GM12878 (cell line): Measurements from ENCODE around the gene RAB3C. TPM values are rescaled to one million over a fixed set of nuclear protein-coding genes. Genes with fewer than 3 reads are reported as not detected.

Source experiments
- ATAC-seq: fragments of 200-7000 bp; cut with Tn5 transposase; 3 replicates; pipeline ENCODE4 v1.9.1; 2020; ENCODE audit warnings: mild to moderate bottlenecking, moderate library complexity
- BruUV-seq: library from RNA; stranded (reverse); fragments of 400-500 nt; replicated peaks from 2 replicates; lab custom pipeline; 2021; lab: Mats Ljungman, UMichigan
- CTCF ChIA-PET: fragments of 300-600 bp; sonication (Branson Sonifier 250); formaldehyde crosslinking; extraction: SDS; loops from one replicate; lab custom pipeline; 2021; ENCODE audit warnings: inconsistent platforms; lab: Yijun Ruan, JAX
- POLR2A ChIA-PET: fragments of 350-600 bp; formaldehyde crosslinking; extraction: SDS; loops from one replicate; lab custom pipeline; 2021; ENCODE audit warnings: inconsistent platforms; lab: Charles Lee
- RAD21 ChIA-PET: fragments of 300-600 bp; sonication (Branson Sonifier 250); formaldehyde crosslinking; loops from one replicate; lab custom pipeline; 2023; ENCODE audit warnings: antibody characterized with exemption; ENCODE audit not compliant: unreplicated experiment; lab: Charles Lee
- SMC1A ChIA-PET: fragments of 300-600 bp; sonication (Branson Sonifier 250); formaldehyde crosslinking; loops from one replicate; lab custom pipeline; 2023; ENCODE audit not compliant: unreplicated experiment, uncharacterized antibody; lab: Charles Lee
- DNase-seq: peaks from one replicate; pipeline ENCODE4 v3.0.0-alpha.2; 2011; ENCODE audit warnings: low read depth, low spot score
- FAIRE-seq: peaks from 3 replicates; lab custom pipeline; 2011; peaks lifted over from hg19 to GRCh38; lab: Jason Lieb, UNC
- H2AFZ ChIP-seq: 2 replicates; pipeline ENCODE4 v1.6.0; 2011; ENCODE audit warnings: low read depth, low read length, control low read depth; ENCODE audit not compliant: control insufficient read depth
- H3K27ac ChIP-seq: 2 replicates; pipeline ENCODE4 v1.5.1; 2011; ENCODE audit warnings: control low read depth; ENCODE audit not compliant: control insufficient read depth, insufficient read depth
- H3K27me3 ChIP-seq, 2 experiments: replicated peaks in 1 of 2; 2 replicates each; pipeline versions ENCODE4 v1.6.0 to v1.6.1; 2011; ENCODE audit warnings: low read length in 1 of 2; ENCODE audit not compliant: control insufficient read depth in 2 of 2, insufficient read depth in 2 of 2
- H3K36me3 ChIP-seq, 2 experiments: 2 replicates each; pipeline ENCODE4 v1.5.1; 2011; ENCODE audit warnings: low read length in 1 of 2; ENCODE audit not compliant: control insufficient read depth in 2 of 2, insufficient read depth in 2 of 2
- H3K4me1 ChIP-seq: 2 replicates; pipeline ENCODE4 v1.6.1; 2011; ENCODE audit warnings: mild to moderate bottlenecking, low read length, moderate library complexity, mixed read lengths; ENCODE audit not compliant: control insufficient read depth, insufficient read depth
- H3K4me2 ChIP-seq: 2 replicates; pipeline ENCODE4 v1.6.0; 2011; ENCODE audit warnings: control low read depth; ENCODE audit not compliant: control insufficient read depth, insufficient read depth
- H3K4me3 ChIP-seq: fragments of 200-600 bp; sonication (generic); 2 replicates; pipeline ENCODE4 v1.5.1; 2016
- H3K79me2 ChIP-seq: 2 replicates; pipeline ENCODE4 v1.6.0; 2011; ENCODE audit warnings: low read length; ENCODE audit not compliant: control insufficient read depth, insufficient read depth
- H3K9ac ChIP-seq: 2 replicates; pipeline ENCODE4 v1.8.0; 2011; ENCODE audit warnings: low read length, control low read depth, mixed read lengths; ENCODE audit not compliant: control insufficient read depth, insufficient read depth
- H3K9me3 ChIP-seq: replicated peaks from 3 replicates; pipeline ENCODE4 v1.5.1; 2011; ENCODE audit warnings: mild to moderate bottlenecking, low read length; ENCODE audit not compliant: control insufficient read depth, insufficient read depth
- H4K20me1 ChIP-seq: 2 replicates; pipeline ENCODE4 v1.6.0; 2011; ENCODE audit not compliant: control insufficient read depth, insufficient read depth
- ATF3 ChIP-seq: IDR thresholded peaks from 2 replicates; pipeline ENCODE4 v1.6.1; 2011; ENCODE audit warnings: low read depth, mild to moderate bottlenecking, low read length, moderate library complexity, borderline replicate concordance; ENCODE audit errors: extremely low read depth
- BCL3 ChIP-seq: IDR thresholded peaks from 2 replicates; pipeline ENCODE4 v1.6.1; 2011; ENCODE audit warnings: borderline replicate concordance, low read depth, mild to moderate bottlenecking, moderate library complexity, low read length; ENCODE audit not compliant: insufficient read depth, poor library complexity, severe bottlenecking
- IKZF1 ChIP-seq: fragments of 450-650 bp; conservative IDR thresholded peaks from 2 replicates; pipeline ENCODE4 v1.6.1; 2017; ENCODE audit warnings: antibody characterized with exemption, mild to moderate bottlenecking
- MEF2B ChIP-seq: fragments of 450-650 bp; IDR thresholded peaks from 2 replicates; pipeline ENCODE4 v1.6.1; 2018; ENCODE audit warnings: mild to moderate bottlenecking, moderate library complexity; ENCODE audit not compliant: partially characterized antibody, poor library complexity, severe bottlenecking
- MTA3 ChIP-seq: IDR thresholded peaks from 2 replicates; pipeline ENCODE4 v1.6.1; 2012; ENCODE audit warnings: low read length, inconsistent platforms, borderline replicate concordance
- NFIC ChIP-seq: IDR thresholded peaks from 2 replicates; pipeline ENCODE4 v1.6.1; 2012; ENCODE audit warnings: low read depth, mild to moderate bottlenecking, inconsistent platforms, low read length, moderate library complexity
- NR2F1 ChIP-seq: fragments of 450-650 bp; conservative IDR thresholded peaks from 2 replicates; pipeline ENCODE4 v1.6.1; 2017; ENCODE audit warnings: mild to moderate bottlenecking
- PAX8 ChIP-seq: fragments of 450-650 bp; IDR thresholded peaks from 2 replicates; pipeline ENCODE4 v1.6.1; 2017; ENCODE audit warnings: mild to moderate bottlenecking, moderate library complexity
- TARDBP ChIP-seq: IDR thresholded peaks from 2 replicates; pipeline ENCODE4 v1.6.1; 2016; ENCODE audit warnings: borderline replicate concordance
- TBL1XR1 ChIP-seq: IDR thresholded peaks from 2 replicates; pipeline ENCODE4 v1.6.1; 2012; ENCODE audit warnings: low read depth, low read length, improper control_type of control experiment
- YBX1 ChIP-seq: fragments of 450-650 bp; IDR thresholded peaks from 2 replicates; pipeline ENCODE4 v1.6.1; 2016; ENCODE audit warnings: antibody characterized with exemption
- WGBS: methylation state at CpG from one replicate; pipeline ENCODE4 v1.1.6; 2016; ENCODE audit warnings: low lambda C conversion rate; ENCODE audit not compliant: insufficient replicate concordance, insufficient coverage; ENCODE audit errors: missing lambda C conversion rate; 5-methylcytosine and 5-hydroxymethylcytosine counted together
- in situ Hi-C: fragments of 300-500 bp; cut with MboI; formaldehyde crosslinking; loops from 9 replicates; pipeline ENCODE4 v1.14.3; 2018; ENCODE audit warnings: mixed read lengths
- intact Hi-C: fragments of 100-400 bp; cut with micrococcal nuclease; formaldehyde crosslinking; loops from one replicate; pipeline ENCODE4 v1.14.2; 2022; ENCODE audit not compliant: unreplicated experiment
- polyA plus RNA-seq, 11 experiments: library from polyadenylated mRNA; depleted of rRNA in 4 of 11; unstranded in 6 of 11; stranded (reverse) in 5 of 11; fragments of >200 nt; fragmentation: Nextera tagmentation in 4 of 11; fragmentation: Illumina TruSeq in 1 of 11; extraction: Ambion mirVana in 4 of 11; extraction: Trizol in 1 of 11; gene quantifications; 1 replicate in 1 of 11; 2 replicates in 10 of 11; pipeline versions ENCODE4 v1.2.1 to v1.2.3, GENCODE V29; 2011 to 2016; ENCODE audit warnings: inconsistent platforms in 2 of 11, missing spikeins in 2 of 11, low read depth in 1 of 11
- total RNA-seq, 4 experiments: library from RNA; depleted of rRNA in 3 of 4; stranded (reverse); fragments of >200 nt in 3 of 4; fragmentation: Illumina TruSeq in 1 of 4; extraction: Trizol in 1 of 4; gene quantifications; 2 replicates each; pipeline versions ENCODE4 v1.2.1 to v1.2.3, GENCODE V29; 2013 to 2021

RAB3C gene
- total and polyA plus RNA-seq, 10 of the 15 experiments (the other 5 are each of a cell fraction or from before 2014, with no cell fraction given), result not detected

GRCh38 chr5:58813855-58814254, 231.0 kb downstream of the RAB3C start:
- no TSS peak for BruUV-seq
- Histone ChIP-seq H3K4me1 (no peaks in the 10 kb centered on the region), H2AFZ (no peak overlapping the region), H3K27ac (no peak overlapping the region), H4K20me1 (no peaks in the 10 kb centered on the region), H3K4me3 (no peak overlapping the region), H3K9ac (no peak overlapping the region), H3K79me2 (no peaks in the 10 kb centered on the region), H3K27me3 (no peaks in the 10 kb centered on the region), H3K36me3 (no peaks in the 10 kb centered on the region), H3K4me2 (no peak overlapping the region), H3K9me3 (no peaks in the 10 kb centered on the region)
- in situ Hi-C loops, result no loop called here
- no peak for DNase-seq
- ATAC-seq, result no peak
- no peak for TF ChIP-seq BCL3
- POLR2A ChIA-PET, result no interaction called here
- intact Hi-C loops, result no loop called here
- CTCF ChIA-PET, result interaction anchor here (1.5 to 1.8 kb wide), 2 partner anchors 97 to 176 kb away, joined by 3 to 5 read pairs; no protein-coding TSS in a partner anchor
- WGBS, result 44% methylated on average over 3 of the region's 3 CpGs
- RAD21 ChIA-PET, result interaction anchor here (0.6 kb wide), 1 partner anchor 38 kb away, joined by 3 read pairs; no protein-coding TSS in a partner anchor
- no peak for FAIRE-seq
- SMC1A ChIA-PET, result interaction anchor here (0.9 to 1.1 kb wide), 3 partner anchors 25 to 316 kb away, joined by 3 to 4 read pairs (median 3); no protein-coding TSS in a partner anchor

- in situ Hi-C loops (no loop called here), intact Hi-C loops (no loop called here)
- TF ChIP-seq TBL1XR1, result no peak
- TF ChIP-seq MTA3, result no peak
- no peak for TF ChIP-seq ATF3
- TF ChIP-seq TARDBP, result no peak
- no peak for TF ChIP-seq IKZF1
- TF ChIP-seq PAX8, result no peak
- no peak for TF ChIP-seq YBX1
- TF ChIP-seq NFIC, result no peak
- no peak for TF ChIP-seq NR2F1
- no peak for TF ChIP-seq MEF2B
- Histone ChIP-seq H3K4me3 (no peak overlapping the region), H3K9me3 (no peaks in the 10 kb centered on the region), H4K20me1 (no peaks in the 10 kb centered on the region), H3K27ac (no peak overlapping the region), H3K4me2 (no peak overlapping the region), H3K36me3 (no peaks in the 10 kb centered on the region), H3K27me3 (peaks cover 0 to 1% of the 10 kb centered on the region in 2 experiments; a peak in 1 of 4 replicates), H3K4me1 (no peaks in the 10 kb centered on the region), H3K9ac (no peak overlapping the region), H3K79me2 (no peaks in the 10 kb centered on the region), H2AFZ (no peak overlapping the region)
- DNase-seq (no peak), FAIRE-seq (no peak), ATAC-seq (no peak)
- ChIA-PET CTCF (interaction anchor here (1.1 kb wide), 1 partner anchor 16 kb away, joined by 3 read pairs; no protein-coding TSS in a partner anchor), POLR2A (no interaction called here), RAD21 (no interaction called here), SMC1A (interaction anchor here (1.3 to 1.4 kb wide), 2 partner anchors 13 to 27 kb away, joined by 3 to 4 read pairs; no protein-coding TSS in a partner anchor)
- WGBS, result 77% methylated on average over 4 of the region's 4 CpGs
- BruUV-seq, result no TSS peak
These were observed 233.4 kb downstream of the RAB3C start for GRCh38 chr5:58816181-58816731.
